Peyer's patch (tissue), 4 donors: ENCODE results near the gene CHRM5.

ENCODE experiments used
- CTCF ChIP-seq, 6 experiments: fragments of 450-650 bp in 4 of 6; fragments of 200-600 bp in 2 of 6; sonication (generic) in 1 of 6; IDR thresholded peaks; one replicate each; pipeline ENCODE4 v1.5.1; 2017 to 2019; ENCODE audit warnings: antibody characterized with exemption in 6 of 6, mild to moderate bottlenecking in 3 of 6, moderate library complexity in 1 of 6
- POLR2A ChIP-seq, 2 donors: fragments of 450-650 bp; IDR thresholded peaks; one replicate each; pipeline ENCODE4 v1.5.1; 2017; ENCODE audit warnings: antibody characterized with exemption in 2 of 2, mild to moderate bottlenecking in 2 of 2, moderate library complexity in 2 of 2

GRCh38 chr15:33941279-33942063 lies 26.8 kb upstream of the CHRM5 start:
- TF ChIP-seq CTCF (IDR thresholded peaks at IDR 0.05) (no peak), POLR2A (IDR thresholded peaks at IDR 0.05) (no peak)
